ENCODE measurements around the gene TNKS1BP1.
"Not testable (repeated sequence)": the region's sequence is repeated elsewhere in the genome, so short reads cannot be mapped to it uniquely, and the experiment has no call there.

Gene TNKS1BP1

DNA sequence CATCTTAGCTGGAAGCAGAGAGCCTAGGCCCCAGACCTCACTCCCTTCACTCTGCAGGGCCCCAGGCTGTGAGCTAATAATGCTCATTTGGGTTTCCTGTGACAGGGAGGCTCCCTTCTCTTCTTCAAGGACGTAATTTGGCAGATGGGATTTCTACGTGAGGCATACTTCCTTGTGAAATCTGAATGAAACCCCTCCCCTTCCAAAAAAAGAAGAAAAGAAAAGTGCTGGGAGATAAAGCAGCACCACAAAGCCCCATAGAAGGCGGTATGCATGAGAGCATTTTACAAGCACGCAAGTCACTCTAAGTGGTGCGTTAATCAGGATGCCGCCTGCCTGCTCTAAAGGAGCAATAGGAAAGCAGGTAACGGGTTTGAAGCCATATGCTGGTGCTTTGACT lies 19.1 kb upstream of the TNKS1BP1 start:
- TF ChIP-seq, protein P1, sequence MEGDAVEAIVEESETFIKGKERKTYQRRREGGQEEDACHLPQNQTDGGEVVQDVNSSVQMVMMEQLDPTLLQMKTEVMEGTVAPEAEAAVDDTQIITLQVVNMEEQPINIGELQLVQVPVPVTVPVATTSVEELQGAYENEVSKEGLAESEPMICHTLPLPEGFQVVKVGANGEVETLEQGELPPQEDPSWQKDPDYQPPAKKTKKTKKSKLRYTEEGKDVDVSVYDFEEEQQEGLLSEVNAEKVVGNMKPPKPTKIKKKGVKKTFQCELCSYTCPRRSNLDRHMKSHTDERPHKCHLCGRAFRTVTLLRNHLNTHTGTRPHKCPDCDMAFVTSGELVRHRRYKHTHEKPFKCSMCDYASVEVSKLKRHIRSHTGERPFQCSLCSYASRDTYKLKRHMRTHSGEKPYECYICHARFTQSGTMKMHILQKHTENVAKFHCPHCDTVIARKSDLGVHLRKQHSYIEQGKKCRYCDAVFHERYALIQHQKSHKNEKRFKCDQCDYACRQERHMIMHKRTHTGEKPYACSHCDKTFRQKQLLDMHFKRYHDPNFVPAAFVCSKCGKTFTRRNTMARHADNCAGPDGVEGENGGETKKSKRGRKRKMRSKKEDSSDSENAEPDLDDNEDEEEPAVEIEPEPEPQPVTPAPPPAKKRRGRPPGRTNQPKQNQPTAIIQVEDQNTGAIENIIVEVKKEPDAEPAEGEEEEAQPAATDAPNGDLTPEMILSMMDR (IDR thresholded peaks at IDR 0.05): no peak
- TF ChIP-seq ZFX (IDR thresholded peaks at IDR 0.05; ENCODE audit: borderline replicate concordance): no peak
- no peak overlapping the region for H3K27ac ChIP-seq

DNA sequence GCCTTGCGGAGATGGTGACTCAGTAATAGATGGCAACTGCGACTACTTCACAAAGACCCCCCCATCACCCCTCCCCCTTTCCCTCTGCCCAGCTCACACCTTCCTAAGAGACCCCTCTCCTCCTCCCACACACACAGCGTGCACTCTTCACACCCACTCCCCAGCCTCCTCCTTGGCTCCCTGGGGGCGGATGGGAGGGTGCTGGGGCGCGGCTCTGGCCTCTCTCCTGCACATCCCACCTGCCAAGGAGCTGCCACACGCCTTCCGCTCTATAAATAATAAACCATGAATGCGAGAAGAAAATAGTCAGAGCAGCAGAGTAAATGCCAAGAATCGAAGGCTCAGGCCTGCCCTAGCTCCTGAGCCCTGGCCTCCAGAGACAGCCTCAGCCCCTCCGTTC lies 17.9 kb upstream of the TNKS1BP1 start:
- TF ChIP-seq, protein P1 (IDR thresholded peaks at IDR 0.05): no peak
- TF ChIP-seq ZFX (IDR thresholded peaks at IDR 0.05; ENCODE audit: borderline replicate concordance): no peak
- no peak overlapping the region for H3K27ac ChIP-seq

DNA sequence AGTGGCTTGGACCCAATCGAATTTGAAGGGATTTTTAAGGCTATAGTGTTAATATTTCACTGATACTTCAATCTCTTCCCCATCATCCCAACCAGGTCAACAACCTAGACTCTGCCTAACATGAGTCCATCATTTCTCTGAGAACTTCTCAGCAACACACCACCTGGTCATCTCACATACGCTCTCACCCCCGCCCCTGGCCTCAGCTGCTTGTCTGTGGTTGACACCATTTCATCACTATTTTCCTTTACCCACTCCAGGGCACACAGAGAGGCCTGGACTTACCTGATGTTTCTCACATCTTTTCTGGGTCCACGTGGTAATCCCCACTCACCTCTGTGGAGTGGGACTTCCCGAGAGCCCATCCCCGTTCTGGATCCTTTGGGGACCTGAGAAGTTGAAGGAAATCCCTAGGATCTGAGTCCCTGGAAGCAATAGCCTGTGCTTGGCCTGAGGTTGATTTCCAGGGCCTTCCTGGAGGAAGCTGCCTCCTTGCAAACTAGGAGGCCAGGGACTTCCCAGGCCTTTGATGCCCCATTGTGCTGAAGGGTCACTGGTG lies 16.6 kb upstream of the TNKS1BP1 start:
- TF ChIP-seq, protein P1 (IDR thresholded peaks at IDR 0.05): no peak
- no peak for TF ChIP-seq ZFX (IDR thresholded peaks at IDR 0.05; ENCODE audit: borderline replicate concordance)
- H3K27ac ChIP-seq: no peak overlapping the region

DNA sequence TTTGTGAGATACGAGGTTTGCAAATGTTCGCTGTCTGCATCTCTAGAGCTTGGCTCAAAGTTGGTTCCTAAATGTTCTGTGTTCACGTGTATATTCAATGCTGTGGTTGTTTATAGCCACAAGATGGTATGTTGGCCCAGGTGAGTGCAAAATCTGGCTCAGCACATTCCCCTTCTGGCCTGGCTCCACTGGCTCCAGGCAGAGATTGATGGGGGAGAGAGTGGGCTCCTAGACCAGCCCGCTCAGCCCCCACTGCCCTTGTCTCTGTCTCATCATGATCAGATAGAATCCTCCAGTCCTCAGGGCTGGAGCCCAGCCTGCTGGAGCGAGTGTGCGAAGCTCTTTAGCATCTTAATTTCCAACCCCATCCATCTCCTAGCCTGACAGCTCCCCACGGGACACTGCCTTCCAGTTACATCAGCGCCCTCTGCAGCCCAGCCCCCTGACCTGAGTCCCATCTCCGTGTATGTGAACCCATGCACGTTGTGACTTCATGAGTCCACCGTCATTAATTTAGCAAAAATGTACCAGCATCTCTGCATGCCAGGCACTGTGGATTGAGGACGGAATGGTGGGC lies 15.4 kb upstream of the TNKS1BP1 start:
- TF ChIP-seq, protein P1 (IDR thresholded peaks at IDR 0.05): peak; percentile 41
- no peak for TF ChIP-seq ZFX (IDR thresholded peaks at IDR 0.05; ENCODE audit: borderline replicate concordance)
- H3K27ac ChIP-seq: no peak overlapping the region

DNA sequence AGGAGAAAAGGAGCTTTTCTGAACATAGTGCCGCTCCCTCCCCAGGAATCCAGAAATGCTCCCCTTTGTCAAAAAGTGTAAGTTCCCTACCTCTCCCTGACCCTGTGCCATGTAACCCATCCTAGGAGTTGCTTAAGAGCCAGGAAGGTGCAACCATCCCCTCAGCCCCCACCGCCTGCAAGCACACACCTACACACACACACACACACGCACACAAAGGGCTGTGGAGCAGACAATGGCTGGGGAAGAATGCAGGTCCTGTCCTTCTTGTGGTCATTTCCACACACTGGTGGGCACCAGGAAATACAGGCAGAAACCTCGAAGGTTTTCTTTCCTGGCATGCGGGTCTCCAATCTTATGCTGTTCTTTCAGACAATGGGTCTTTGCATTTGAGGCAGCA lies 14.6 kb upstream of the TNKS1BP1 start:
- H3K27ac ChIP-seq: no peak overlapping the region
- no peak for TF ChIP-seq ZFX (IDR thresholded peaks at IDR 0.05; ENCODE audit: borderline replicate concordance)
- TF ChIP-seq, protein P1 (IDR thresholded peaks at IDR 0.05): no peak

DNA sequence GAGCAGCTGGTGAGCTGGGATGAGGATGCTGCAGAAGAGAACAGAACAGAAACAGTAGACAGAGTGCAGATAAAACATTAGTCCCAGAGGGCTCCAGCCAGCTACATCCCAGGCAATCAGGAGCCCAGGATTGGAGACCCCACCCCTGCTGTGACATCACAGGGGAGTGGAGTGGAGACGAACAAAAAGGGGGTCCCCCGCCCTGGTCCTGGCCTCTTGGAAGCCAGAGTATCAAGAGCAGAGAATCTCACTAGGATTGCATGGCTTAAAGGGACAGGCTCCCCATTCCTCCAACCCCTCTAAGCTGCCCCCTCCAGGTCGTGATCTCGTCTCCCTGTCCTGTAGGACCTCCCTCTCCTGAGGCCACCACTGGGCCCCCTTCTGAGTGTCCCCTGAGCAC lies 13.4 kb upstream of the TNKS1BP1 start, which contains the start of gene P2RX3:
TSS of gene P2RX3 (plus strand) at position 211 of the 400 bp plus-strand sequence. CDS start 199 bp downstream, outside the sequence.
- no peak within 1 kb of the TSS for H3K27ac ChIP-seq
- no peak for TF ChIP-seq ZFX (IDR thresholded peaks at IDR 0.05; ENCODE audit: borderline replicate concordance)
- TF ChIP-seq, protein P1 (IDR thresholded peaks at IDR 0.05): no peak

DNA sequence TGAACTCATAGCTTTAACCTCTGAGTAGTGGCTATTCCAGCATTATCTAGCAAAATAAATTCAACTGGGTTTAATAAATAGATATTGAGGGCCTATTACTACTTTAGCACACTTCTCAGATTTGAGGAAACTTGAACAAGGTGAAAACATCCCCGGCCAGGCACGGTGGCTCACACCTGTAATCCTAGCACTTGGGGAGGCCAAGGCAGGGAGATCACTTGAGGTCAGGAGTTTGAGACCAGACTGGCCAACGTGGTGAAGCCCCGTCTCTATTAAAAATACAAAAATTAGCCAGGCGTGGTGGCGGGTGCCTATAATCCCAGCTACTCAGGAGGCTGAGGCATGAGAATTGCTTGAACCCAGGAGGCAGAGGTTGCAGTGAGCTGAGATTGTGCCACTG lies 12.1 kb upstream of the TNKS1BP1 start:
- not testable (repeated sequence) for H3K27ac ChIP-seq
